Cerebellar nuclear complex (tissue), 1 donor: ENCODE data around the gene KRTAP10-10.
"Not testable (repeated sequence)": the region's sequence is repeated elsewhere in the genome, so short reads cannot be mapped to it uniquely, and the experiment has no call there.

Experiments used
- DNase-seq, 2 experiments: peaks; one replicate each; lab custom pipeline; 2025; lab: John Stamatoyannopoulos, UW

The KRTAP10-10 gene

DNA sequence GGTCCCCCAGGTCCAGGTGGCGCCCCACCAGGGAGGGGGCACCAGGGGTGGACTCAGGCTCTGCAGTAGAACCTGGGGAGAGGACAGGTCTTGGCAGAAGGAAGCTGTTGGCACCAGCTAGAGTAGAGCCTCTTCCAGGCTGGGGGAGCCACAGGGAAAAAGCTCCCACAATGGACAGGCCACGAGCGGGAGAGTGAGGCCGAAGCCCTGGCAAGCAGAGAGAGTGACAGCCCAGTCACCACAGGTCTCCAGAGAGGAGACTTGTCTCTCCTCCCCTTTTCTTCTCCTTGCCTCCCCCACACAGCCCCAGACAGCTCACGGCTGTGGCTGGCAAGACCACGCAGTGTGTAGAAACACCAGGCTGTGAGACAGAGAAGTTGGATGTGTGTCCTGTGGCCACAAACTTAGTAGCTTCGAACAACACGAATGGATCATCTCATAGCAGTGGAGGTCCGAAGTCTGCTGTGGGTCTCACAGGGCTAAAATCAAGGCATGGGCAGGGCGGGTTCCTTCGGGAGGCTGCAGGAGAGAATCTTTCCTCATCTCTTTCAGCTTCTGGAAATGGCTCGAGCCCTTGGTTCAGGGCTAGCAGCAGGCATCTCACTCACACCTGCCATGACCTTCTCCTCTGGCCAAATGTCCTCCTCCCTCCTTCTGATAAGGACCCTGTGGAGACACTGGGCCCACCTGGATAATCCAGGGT is 14.0 kb downstream of the KRTAP10-10 start:
- no peak for DNase-seq

DNA sequence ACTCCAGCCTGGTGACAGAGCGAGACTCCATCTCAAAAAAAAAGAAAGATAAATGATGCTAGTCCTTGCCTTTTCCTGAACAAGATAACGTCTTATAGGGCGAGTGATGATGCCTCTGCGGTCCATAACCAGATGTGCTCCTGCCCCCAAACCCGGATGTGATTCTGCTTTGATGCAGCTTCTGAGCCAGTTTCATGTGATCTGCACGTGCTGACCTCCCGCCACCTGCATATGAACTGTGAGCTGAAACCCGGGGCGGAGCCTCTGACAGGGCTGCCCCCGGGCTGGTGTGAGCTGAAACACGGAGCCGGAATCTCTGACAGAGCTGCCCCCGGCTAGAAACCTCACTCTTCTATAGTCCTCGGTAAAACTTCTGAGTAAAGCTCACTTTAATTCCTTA is 16.0 kb downstream of the KRTAP10-10 start:
- DNase-seq, result no peak

DNA sequence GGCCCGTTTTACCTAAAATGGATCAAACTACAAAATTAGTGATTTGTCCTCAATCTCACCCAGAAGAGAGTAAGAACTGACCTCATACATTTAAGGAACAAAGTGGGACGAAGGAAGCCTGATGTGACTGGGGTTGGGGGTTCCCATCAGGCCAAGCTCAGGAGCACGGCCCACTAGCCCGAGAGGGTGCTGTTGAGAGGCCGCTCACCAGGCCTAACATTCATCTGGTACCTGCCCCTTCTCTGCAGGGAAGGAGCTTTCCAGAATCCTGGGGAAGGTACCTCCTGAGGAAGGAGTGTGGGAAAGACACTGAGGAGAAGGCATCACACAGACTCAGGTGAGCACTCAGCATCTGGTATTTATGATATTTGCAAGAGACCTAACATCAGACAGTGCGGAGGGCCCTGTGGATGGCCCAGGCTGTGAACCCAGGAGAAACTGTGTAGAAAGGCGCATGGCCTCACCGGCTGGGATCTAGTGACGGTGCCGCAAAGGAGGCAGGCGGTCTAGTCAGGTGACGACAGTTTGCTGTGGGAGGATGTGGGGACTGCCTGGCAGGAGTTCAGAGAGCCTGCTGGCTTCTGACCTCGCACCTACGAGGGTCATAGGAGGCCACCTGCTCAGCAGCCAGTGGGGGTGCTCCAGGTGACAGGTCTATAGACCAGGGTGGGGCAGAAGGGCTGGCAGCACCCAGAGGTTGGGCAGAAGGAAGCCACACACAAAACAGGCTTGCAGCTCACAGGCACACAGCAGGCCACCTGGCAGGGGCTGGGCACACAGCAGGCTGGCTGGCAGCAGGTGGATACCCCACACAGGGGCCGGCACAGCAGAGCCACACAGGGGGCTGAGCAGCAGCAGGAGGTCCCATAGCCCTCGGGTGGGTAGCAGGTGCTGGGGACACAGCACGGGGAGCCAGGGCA is 16.8 kb downstream of the KRTAP10-10 start:
- no peak for DNase-seq

DNA sequence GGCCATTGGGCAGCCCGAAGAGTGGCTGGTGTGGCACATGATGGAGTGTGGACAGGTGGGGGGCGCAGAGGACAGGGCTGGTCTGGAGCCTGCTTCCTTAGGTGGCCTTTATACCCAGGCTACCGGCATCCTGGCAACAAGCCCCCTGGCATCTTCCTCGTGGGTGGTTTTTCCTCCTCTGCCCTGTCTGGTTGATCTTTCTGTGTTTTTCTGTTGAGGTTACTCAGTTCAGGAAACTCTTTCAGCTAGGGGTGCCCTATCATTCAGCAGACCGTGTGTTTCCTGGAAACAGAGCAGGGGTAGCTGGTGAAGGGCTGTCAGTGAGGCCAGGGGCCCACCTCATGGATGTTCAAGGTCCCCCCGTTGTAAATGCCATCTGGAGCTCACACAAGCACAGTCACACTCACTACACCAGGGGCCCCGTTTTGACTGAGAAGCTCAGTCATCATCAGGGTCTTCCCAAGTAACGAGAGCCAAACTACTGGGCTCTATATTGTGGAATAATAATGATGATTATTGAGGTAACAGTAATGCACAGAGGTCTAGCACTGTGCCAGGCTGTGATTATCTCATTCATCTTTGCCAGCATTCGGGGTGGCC is 17.5 kb downstream of the KRTAP10-10 start, which contains the start of gene KRTAP12-4:
TSS of gene KRTAP12-4 (minus strand) at position 84 of the 600 bp plus-strand sequence. CDS start at position 39, 45 bp downstream.
- no peak for DNase-seq

DNA sequence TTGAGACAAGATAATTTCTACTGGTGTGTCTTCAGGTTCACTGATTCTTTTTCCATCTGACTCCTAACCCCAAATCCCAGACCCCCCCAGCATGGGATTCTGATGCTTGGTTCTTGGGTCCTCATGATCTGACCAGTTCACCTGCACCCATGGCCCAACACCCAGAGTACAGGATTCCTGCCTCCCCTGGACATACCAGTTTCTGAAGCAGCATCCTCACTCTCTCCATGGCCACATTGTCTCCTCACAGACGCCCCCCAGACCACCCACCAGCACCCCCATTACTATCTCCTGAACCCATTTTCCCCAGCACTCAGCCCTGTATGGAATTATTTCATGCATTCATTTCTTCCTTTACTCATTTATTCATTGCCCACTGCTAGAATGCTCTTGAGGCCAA is 19.7 kb downstream of the KRTAP10-10 start:
- DNase-seq, result no peak

DNA sequence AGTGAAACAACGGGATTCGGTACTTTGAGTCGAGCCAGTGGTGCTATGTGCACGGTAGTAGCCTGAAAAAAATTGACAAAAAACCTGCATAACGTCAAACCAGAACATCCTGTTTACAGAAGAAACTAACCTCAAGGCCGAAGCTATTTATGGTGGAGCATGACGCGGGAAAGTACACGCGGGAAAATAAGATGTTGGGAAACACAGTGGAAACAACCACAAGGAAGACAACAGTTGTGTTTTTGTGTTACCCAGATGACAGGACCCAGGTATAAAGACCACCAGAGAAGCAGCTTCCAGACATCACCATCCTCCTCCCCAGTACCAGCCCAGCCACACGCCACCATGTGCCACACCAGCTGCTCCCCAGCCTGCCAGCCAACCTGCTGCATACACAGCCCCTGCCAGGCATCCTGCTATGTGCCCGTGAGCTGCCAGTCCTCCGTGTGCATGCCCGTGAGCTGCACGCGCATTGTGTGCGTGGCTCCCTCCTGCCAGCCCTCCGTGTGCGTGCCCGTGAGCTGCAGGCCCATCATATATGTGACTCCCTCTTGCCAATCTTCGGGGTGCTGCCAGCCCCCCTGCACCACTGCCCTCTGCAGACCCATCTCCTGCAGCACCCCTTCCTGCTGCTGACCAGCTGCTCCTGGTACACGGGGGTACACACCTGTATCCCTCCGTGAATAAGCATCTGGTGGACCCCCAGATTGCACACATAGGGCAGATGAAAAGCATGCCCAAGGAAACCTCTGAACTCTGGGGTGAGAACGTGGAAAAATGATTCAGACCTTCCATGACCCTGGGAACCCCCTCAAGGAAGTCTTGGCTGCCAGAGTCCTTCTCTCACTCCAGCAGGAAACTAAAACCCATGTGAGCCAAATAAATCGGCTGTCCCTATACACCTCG is 20.7 kb downstream of the KRTAP10-10 start, which contains the start of gene KRTAP12-3:
TSS of gene KRTAP12-3 (plus strand) at position 298 of the 906 bp plus-strand sequence. CDS start at position 346, 48 bp downstream.
- no peak for DNase-seq

DNA sequence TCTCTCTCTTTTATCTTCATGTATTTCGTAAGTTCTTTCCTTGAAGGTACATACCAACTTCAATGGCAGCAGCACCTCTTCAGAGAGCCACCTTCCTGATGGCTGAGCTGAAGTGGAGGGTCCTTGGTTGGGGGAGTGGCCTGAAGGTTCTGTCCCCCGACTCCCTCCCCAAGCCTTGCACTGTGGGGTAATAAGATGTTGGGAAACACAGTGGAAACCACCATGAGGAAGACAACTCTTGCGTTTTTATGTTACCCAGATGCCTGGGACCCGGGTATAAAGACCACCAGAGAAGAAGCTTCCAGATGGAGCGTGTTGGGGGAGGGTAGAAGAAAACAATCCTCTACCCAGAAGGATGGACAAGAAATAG is 21.4 kb downstream of the KRTAP10-10 start:
- DNase-seq, result no peak

DNA sequence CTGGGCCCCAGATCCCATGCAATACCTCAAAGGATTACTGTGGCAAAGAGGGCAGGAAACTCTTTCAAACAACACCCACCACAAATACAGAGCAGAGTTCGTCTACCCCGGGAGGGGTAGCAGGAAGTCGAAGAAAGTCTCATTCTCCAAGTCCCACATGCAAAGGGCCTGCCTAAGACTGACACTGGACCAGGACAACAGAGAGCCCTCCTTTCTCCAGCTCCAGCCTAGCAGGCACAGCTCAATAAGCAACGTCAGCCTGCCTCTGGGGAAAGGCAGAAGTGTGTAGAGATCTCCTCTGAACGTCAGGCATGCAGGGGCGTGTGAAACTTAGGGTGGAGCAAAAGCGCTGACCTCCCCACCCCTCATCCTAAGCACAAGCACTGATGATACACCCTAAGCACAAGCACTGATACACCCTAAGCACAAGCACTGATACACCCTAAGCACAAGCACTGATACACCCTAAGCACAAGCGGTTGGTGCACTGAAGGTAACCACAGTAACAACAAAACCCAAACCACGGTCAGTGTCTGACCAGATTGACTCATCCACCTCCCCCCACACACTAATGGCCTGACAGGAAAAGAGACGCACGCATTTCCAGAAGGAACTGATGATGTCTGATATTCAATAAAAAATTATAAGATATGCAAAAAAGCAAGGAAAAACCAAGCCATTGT is 21.9 kb downstream of the KRTAP10-10 start:
- no peak for DNase-seq

DNA sequence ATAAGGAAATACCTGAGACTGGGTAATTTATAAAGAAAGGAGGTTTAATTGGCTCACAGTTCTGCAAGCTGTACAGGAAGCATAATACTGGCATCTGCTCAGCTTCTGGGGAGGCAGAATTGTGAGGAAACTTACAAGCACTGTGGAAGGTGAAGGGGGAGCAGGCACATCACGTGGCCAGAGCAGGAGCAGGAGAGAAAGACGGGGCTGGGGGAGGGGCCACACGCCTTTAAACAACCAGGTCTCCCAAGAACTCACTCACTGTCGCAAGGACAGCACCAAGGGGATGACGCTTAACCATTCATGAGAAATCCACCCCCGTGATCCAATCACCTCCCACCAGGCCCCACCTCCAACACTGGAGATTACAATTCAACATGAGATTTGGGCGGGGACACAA is 24.4 kb downstream of the KRTAP10-10 start:
- DNase-seq, result not testable (repeated sequence)

DNA sequence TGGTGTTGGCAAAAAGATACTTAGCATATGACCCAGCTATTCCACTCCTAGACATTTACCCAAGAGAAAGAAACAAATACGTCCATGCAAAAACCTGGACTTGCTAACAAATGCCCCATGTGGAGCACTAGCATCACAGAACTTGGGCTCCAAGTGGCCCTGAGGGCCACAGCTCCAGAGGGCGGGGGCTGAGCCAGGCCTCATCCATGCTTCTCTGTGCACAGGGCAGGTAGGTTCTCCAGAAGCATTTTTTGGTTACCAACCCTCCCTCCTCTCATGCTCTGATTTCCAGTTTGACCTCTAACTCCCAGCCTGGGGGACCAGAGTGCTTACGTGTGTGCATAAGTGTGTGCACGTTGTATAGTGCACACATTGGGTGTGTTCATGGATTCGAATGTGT is 27.5 kb downstream of the KRTAP10-10 start:
- no peak for DNase-seq

DNA sequence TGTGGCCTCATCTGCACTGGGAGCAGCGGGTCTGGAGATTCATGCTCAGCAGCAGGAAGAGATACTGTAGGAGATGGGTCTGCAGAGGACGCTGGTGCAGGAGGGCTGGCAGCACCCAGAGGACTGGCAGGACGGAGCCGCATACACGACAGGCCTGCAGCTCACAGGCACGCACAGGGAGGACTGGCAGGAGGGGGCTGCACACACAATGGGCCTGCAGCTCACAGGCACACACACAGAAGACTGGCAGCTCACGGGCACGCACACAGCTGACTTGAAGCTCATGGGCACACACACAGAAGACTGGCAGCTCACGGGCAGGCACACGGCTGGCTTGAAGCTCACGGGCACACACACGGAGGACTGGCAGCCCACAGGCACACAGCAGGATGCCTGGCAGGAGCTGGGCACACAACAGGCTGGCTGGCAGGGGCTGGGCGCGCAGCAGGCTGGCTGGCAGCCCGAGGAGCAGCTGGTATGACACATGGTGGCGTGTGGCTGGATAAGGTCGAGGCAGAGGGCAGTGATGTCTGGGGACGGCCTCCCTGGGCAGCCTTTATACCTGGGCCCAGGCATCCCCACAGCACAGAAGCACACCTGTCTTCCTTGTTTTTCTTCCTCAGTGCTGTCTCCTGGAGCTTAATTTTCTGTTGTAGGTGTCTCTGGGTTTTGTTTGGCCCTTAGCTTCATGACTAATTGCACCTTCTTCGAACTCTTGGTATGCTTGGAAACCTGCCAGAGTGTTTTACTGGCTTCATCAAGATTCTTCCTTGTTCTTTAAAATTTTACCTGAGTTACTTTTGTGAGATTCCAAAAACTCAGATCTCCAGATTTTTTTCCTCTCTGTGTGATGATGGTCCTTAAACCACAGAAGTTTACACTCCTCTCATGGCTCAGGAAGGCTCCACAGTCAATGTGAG is 29.5 kb downstream of the KRTAP10-10 start, which contains the start of gene KRTAP12-2:
TSS of gene KRTAP12-2 (minus strand) at position 527 of the 920 bp plus-strand sequence. CDS start at position 486, 41 bp downstream.
- DNase-seq, result no peak

DNA sequence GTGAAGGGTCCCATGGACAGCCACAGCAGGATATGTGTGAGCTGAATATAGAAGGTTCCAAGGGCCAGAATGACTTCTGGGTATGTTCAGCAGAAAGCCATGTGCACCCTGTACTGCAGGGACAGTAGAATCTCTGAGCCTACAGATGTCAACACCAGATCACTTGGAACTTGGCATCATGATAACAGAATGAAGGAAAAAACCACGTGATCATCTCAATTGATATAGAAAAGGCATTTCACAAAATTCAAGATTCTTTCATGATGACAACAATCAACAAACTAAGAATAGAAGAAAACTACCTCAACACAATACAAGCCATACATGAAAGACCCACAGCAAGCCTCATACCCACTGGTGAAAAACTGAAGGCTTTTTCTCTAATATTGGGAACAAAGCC is 30.5 kb downstream of the KRTAP10-10 start:
- no peak for DNase-seq

DNA sequence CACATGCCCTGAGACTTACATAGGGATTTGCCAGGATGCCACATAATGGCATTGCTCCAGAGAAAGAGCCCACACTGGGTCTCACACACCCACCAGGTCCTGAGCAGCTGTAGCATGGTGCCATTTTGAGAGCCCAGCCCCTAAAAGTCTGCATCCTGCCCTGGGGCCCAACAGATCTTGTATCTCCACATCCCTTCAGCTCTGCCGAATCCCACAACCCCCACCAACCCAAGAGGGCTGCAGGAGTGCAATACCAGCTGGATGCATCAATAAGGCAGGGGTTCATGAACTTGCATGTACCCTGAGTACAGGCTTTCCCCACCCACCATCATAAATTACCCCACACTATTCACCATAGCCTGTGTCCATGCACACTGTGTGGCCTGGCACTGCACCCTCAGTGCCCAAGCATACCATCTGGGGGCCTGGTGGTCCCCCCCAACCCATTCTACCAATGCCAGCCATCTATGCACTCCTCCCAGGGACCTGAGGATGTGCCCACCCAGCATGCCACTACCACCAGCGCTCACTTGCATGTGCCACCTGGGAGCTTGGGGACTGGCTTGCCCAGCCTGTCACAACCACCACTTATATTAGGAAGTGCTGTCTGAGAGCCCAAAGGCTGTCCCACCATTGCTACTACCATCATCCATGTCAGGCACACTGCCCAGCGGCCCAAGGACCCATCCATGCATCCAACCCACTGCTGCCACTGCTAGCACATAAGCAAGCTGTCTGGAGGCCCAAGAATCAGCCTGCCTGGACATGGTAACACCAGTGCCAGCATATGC is 33.7 kb downstream of the KRTAP10-10 start:
- no peak for DNase-seq

DNA sequence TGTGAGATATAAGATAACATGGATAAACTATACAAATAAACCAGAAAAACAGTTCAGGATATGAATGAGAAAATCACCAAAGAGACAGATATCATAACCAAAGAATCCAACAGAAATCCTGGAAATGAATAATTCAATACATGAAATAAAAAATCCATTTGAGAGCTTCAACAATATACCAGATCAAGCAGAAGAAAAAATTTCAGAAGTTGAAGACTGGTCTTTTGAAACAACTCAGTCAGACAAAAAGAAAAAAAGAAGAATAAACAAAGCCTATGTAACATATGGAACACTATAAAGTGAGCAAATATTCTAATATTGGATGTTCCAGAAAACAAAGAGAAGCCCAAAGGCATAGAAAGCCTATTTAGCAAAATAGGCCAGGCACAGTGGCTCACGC is 34.8 kb downstream of the KRTAP10-10 start:
- DNase-seq, result no peak

DNA sequence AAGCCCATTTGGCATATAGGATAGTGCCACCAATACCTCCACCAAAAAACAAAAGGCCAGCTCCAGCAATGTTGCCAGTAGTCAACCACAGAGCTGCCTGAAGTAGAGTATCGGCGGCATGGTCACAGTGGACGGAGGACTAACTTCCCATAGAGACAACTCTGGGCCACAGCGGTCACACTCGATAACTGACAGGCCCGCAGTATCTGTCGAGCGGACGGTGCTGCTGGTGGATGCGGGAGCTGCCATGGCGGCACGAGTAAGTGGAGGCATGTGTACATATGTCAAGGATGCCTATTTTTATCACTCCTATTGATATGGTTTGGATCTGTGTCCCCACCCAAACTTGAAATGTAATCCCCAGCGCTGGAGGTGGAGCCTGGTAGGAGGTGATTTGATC is 40.7 kb downstream of the KRTAP10-10 start:
- no peak for DNase-seq

DNA sequence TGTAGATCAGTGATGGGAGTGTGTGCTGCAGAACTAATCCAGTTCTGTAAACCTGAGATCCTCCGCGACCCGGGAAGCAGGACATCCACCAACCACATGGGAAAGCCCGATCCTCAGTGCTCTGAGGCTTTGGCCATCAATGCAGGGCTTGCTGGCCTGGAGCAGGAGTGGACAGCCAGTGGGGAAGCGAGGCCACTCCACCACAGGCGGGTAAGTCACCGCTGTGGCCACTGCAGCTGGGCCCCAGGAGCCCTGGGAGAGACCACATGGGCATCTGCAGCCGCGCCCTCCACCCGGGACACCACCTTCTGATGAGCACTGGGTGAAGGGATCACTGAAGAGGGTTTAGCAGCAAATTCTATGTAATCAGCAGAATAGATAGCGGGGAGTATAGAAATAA is 44.0 kb downstream of the KRTAP10-10 start:
- no peak for DNase-seq

DNA sequence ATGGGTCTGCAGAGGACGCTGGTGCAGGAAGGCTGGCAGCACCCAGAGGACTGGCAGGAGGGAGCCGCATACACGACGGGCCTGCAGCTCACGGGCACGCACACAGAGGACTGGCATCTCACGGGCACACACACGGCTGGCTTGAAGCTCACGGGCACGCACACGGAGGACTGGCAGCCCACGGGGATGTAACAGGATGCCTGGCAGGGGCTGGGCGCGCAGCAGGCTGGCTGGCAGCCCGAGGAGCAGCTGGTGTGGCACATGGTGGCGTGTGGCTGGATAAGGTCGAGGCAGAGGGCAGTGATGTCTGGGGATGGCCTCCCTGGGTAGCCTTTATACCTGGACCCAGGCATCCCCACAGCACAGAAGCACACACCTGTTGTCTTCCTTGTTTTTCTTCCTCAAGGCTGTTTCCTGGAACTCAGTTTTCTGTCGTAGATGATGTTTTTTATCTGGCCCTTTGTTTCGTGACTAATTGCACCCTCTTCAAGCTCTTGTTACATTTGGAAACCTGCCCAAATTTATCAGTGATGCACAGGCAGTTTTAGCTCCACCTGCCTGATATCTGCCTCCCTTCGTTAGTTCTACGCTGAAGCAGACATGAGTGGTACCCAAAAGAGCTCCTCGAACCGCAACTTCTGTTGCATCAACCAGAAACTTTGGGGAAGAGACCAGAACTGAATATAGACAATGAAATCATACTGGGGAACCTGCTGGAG is 44.9 kb downstream of the KRTAP10-10 start, which contains the start of gene KRTAP12-1:
TSS of gene KRTAP12-1 (minus strand) at position 303 of the 719 bp plus-strand sequence. CDS start at position 263, 40 bp downstream.
- no peak for DNase-seq

DNA sequence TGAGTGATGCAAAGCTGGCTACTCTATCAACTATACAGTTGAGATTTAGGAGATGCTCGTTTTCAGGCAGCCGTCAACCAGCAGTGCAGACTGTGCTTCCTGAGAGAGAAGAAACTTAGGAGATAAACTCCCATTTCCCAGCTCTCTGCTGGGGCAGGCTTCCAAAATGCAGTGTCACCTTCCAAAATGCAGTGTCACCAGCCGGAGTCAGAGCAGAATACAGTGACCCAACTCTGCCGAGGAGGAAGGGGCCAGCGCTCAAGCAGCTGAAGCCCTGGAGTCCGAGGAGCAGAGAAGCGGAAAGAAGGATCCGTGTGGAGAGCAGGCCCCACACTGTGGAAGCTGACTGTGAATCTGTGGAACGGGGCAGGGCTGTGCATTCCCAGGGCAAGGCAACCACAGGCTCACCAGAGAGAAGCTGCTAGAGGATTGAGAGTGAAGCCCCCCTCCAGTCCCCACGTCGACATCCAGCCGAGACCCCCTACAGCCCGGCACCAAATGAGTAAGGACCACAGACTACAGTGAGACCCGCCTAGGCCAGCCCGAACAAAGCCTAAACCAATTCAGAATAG is 45.5 kb downstream of the KRTAP10-10 start:
- DNase-seq, result no peak
